B cell (primary cell): ENCODE data around the gene CPXM1.

ENCODE experiments used
- EZH2 ChIP-seq: IDR thresholded peaks from 2 replicates; pipeline ENCODE4 v1.6.1; 2012; ENCODE audit warnings: borderline replicate concordance, low read depth, mild to moderate bottlenecking, moderate library complexity, low read length; ENCODE audit not compliant: insufficient read depth, poor library complexity, severe bottlenecking
- TF ChIP-seq, protein P1 (sequence below): fragments of 200-600 bp; IDR thresholded peaks from one replicate; pipeline ENCODE4 v1.8.0; 2022; ENCODE audit warnings: antibody characterized with exemption, mild to moderate bottlenecking

DNA sequence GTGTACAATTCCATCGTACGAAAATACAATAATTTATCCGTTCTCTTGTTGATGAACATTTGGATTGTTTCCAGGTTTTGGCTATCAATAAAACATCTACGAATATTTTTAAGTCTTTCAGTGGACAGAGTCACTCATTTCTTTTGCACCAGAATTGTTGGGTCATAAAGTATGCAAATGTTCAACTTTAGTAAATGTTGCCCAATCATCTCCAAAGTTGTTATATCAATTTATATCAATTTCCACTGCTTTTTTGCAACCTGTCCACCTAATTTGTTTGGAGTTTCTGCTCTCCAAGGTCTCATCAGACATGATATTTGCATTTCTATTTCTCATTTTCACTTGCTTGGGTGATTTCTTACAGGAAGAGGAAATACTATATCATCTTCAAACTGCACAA is 26.2 kb upstream of the CPXM1 start:
- TF ChIP-seq, protein P1, sequence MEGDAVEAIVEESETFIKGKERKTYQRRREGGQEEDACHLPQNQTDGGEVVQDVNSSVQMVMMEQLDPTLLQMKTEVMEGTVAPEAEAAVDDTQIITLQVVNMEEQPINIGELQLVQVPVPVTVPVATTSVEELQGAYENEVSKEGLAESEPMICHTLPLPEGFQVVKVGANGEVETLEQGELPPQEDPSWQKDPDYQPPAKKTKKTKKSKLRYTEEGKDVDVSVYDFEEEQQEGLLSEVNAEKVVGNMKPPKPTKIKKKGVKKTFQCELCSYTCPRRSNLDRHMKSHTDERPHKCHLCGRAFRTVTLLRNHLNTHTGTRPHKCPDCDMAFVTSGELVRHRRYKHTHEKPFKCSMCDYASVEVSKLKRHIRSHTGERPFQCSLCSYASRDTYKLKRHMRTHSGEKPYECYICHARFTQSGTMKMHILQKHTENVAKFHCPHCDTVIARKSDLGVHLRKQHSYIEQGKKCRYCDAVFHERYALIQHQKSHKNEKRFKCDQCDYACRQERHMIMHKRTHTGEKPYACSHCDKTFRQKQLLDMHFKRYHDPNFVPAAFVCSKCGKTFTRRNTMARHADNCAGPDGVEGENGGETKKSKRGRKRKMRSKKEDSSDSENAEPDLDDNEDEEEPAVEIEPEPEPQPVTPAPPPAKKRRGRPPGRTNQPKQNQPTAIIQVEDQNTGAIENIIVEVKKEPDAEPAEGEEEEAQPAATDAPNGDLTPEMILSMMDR: no peak
- TF ChIP-seq EZH2: no peak
